Right cardiac atrium (tissue), 5 donors: ENCODE data around the gene NOSIP. TPM values are rescaled to one million over a fixed set of nuclear protein-coding genes. Genes with fewer than 3 reads are reported as not detected.
A peak's percentile ranks its signal among the peaks of the same experiment; 100 is the strongest.

Experiments used
- ATAC-seq, 2 donors: fragments of 200-7000 bp; cut with Tn5 transposase; one replicate each; pipeline versions ENCODE4 v1.8.0 to v1.9.1; 2020; ENCODE audit warnings: moderate library complexity in 2 of 2, mild to moderate bottlenecking in 1 of 2
- DNase-seq, 3 donors: peaks; one replicate each; pipeline ENCODE4 v3.0.0-alpha.2; 2020
- H3K27ac ChIP-seq: one replicate; pipeline ENCODE4 v1.5.1; 2013; ENCODE audit warnings: mild to moderate bottlenecking, low read length, control low read depth, moderate library complexity
- H3K27me3 ChIP-seq: one replicate; pipeline ENCODE4 v1.6.1; 2013; ENCODE audit not compliant: control insufficient read depth, insufficient read depth
- H3K4me1 ChIP-seq: one replicate; pipeline ENCODE4 v1.6.1; 2013; ENCODE audit warnings: low read length; ENCODE audit not compliant: control insufficient read depth, insufficient read depth
- H3K4me3 ChIP-seq: one replicate; pipeline ENCODE4 v1.5.1; 2013; ENCODE audit warnings: low read length, control low read depth
- H3K9me3 ChIP-seq: one replicate; pipeline ENCODE4 v1.6.1; 2013; ENCODE audit warnings: low read length; ENCODE audit not compliant: control insufficient read depth
- WGBS: extraction: QIAGEN DNeasy Blood & Tissue Kit; methylation state at CpG from one replicate; pipeline ENCODE4 v1.1.7; 2013; 5-methylcytosine and 5-hydroxymethylcytosine counted together
- intact Hi-C, 4 donors: fragments of 100-400 bp; cut with DNase I; formaldehyde crosslinking; loops; one replicate each; pipeline versions ENCODE4 v1.11.0 to v1.14.0; 2022 to 2023
- polyA plus RNA-seq: library from polyadenylated mRNA; stranded (reverse); fragments of 200-250 nt; gene quantifications from one replicate; pipeline ENCODE4 v1.2.3, GENCODE V29; 2013
- total RNA-seq, 4 donors: library from RNA; stranded (reverse); fragmentation: NEBNext Ultra II Directional; extraction: Animal tissue kit (Norgen Biotek cat#: 25700); gene quantifications; one replicate each; pipeline ENCODE4 v1.2.1, GENCODE V29; 2021
- donor health status: healthy with polysubstance abuse.
- donor health status: DM: no; HTN: yes; CAD: no.
- donor health status: DM: no; HTN: no; CAD: no.
- donor health status: DM: no; HTN: yes; CAD: no; lungs with severe emphysema.
- donor health status: DM: yes; HTN: yes; CAD: no.

Gene NOSIP
- total and polyA plus RNA-seq, 5 donors, result 46.1 to 57.7 (median 49.0) TPM

DNA sequence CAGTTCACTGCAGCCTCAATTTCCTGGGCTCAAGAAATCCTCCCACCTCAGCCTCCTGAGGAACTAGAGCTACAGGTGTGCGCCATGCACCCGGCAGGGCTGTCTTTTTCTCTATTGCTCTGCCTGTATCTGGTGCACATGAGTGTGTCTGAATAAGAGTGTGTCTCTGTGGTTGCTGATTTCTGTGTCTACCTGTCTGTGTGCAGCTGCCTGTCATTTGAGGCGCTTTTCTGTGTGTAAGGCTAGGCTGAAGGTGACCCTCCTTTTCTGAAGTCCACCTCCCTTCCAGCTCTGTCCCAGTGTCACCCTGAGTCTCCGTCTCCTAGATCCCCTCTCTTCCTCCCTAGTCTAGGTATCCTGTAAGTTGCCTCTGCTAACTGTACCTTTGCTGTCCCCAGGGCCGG lies 9.1 kb upstream of the NOSIP start:
- WGBS, result 60% methylated on average over 5 of the region's 5 CpGs
- H3K27me3 ChIP-seq, result no peaks in the 10 kb centered on the region
- H3K9me3 ChIP-seq, result no peaks in the 10 kb centered on the region
- DNase-seq (peak in 1 of 3 donors; percentile 28), ATAC-seq (no peak)
- intact Hi-C loops, result loop anchor here in 1 of 4 donors (10.0 kb wide), 2 partner anchors 45 to 85 kb away; partner anchors contain the start of gene PRMT1
- H3K4me1 ChIP-seq, result peaks cover 5% of the 10 kb centered on the region
- H3K4me3 ChIP-seq, result no peak overlapping the region
- H3K27ac ChIP-seq, result peak overlapping the region; percentile 42

DNA sequence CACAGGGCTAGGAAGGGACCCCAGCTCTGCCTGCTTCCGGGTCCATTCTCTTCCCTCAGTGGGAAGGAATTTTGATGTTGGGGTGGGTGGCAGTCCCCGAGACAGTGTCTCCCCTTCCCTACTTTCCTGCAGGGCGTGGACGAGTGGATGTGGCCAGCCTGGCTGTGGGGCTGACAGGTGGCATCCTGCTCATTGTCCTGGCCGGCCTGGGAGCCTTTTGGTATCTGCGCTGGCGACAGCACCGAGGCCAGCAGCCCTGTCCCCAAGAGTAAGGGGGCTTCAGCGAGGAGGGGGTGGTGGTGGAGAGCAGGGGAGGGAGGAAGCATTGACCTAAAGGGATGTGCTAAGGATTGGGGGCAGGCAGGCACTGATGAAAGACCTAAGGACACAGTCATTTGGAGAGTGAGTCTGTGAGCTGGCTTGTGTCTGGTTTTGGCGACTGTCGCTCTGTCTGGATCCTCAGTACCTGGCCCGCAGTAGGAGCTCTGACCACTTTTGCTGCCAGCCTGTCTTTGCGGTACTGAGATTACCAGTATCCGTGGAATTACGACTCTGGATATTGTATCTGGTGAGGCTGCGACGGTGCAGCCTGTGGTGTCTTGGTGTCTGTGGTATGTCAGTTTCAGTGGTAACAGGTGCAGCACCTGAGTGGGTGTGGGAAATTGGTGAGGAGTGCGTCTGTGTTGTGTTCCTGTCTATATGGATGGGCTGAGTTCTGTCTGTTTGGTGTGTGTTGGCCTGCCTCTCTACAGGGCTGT lies 8.2 kb upstream of the NOSIP start:
- WGBS, result 66% methylated on average over 18 of the region's 18 CpGs
- ATAC-seq, result no peak
- Histone ChIP-seq H3K27ac (no peak overlapping the region), H3K9me3 (no peaks in the 10 kb centered on the region), H3K4me1 (peaks cover 5% of the 10 kb centered on the region), H3K27me3 (no peaks in the 10 kb centered on the region), H3K4me3 (no peak overlapping the region)
- DNase-seq, result peak in 1 of 3 donors; percentile 38
- intact Hi-C loops, result loop anchor here in 1 of 4 donors (10.0 kb wide), 2 partner anchors 46 to 86 kb away; partner anchors contain the start of gene PRMT1

- no peak overlapping the region for H3K4me3 ChIP-seq
- no peak overlapping the region for H3K27ac ChIP-seq
- DNase-seq (peak in 1 of 3 donors; percentile 7), ATAC-seq (no peak)
- no peaks in the 10 kb centered on the region for H3K27me3 ChIP-seq
- H3K9me3 ChIP-seq, result no peaks in the 10 kb centered on the region
- intact Hi-C loops, result loop anchor here in 1 of 4 donors (10.0 kb wide), 2 partner anchors 48 to 88 kb away; partner anchors contain the start of gene PRMT1
- WGBS, result 80% methylated on average over 8 of the region's 8 CpGs
- peaks cover under 1% of the 10 kb centered on the region for H3K4me1 ChIP-seq
These were observed 6.9 kb upstream of the NOSIP start for GRCh38 chr19:49587227-49587626.

DNA sequence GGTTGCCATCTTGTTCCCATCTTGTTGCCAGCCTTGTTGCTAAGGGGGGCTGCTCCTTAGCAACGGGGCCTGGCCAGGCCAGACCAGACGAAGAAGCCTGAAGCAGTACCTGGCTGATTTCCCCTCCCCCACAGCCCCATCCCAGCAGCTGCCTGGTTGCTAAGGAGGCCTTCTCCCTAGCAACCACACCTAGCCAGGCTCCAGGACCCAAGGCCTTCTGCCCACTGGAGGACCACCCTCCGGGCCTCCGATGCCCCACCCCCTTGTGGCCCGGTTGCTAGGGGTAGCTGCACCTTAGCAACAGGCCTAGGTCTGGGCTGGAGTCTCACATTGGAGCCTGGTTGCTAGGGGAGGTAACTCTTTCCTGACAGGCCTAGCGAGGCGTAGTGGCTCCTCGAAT lies 4.7 kb upstream of the NOSIP start:
- 54% methylated on average over 8 of the region's 8 CpGs for WGBS
- intact Hi-C loops, result loop anchor here in 1 of 4 donors (10.0 kb wide), 2 partner anchors 50 to 90 kb away; partner anchors contain the start of gene PRMT1

DNA sequence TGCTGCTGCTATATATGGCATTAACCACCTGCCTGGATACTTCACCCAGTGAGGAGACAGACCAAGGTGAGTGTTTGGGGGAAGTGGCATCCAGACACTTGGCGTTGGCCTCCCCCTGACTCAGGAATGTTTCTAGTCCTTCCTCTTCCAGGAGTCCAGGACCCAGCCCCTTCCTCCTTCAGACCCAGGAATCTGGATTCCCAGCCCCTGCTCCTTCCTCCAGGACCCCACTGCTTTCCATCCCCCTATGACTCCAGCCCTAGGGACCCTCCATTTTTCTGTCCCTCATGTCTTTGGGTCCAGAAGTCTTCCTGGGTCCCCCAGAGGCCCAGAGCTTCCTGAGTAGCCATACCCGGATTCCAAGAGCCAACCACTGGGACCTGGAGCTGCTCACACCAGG lies 2.9 kb upstream of the NOSIP start:
- 41% methylated on average over 2 of the region's 2 CpGs for WGBS
- intact Hi-C loops, result loop anchor here in 1 of 4 donors (10.0 kb wide), 2 partner anchors 52 to 92 kb away; partner anchors contain the start of gene PRMT1
- H3K9me3 ChIP-seq, result no peaks in the 10 kb centered on the region
- ATAC-seq, result no peak
- no peak overlapping the region for H3K4me3 ChIP-seq
- no peak overlapping the region for H3K27ac ChIP-seq
- H3K27me3 ChIP-seq, result no peaks in the 10 kb centered on the region
- peaks cover 4% of the 10 kb centered on the region for H3K4me1 ChIP-seq
- peak in 1 of 3 donors; percentile 27 for DNase-seq

More for the DNA sequence above, 4.7 kb upstream of the NOSIP start:
- no peaks in the 10 kb centered on the region for H3K9me3 ChIP-seq
- H3K4me3 ChIP-seq, result no peak overlapping the region
- H3K27ac ChIP-seq, result no peak overlapping the region
- peaks cover under 1% of the 10 kb centered on the region for H3K4me1 ChIP-seq
- no peaks in the 10 kb centered on the region for H3K27me3 ChIP-seq
- DNase-seq (peak in 1 of 3 donors; percentile 43), ATAC-seq (no peak)

GRCh38 chr19:49581007-49581508 lies 702 bp upstream of the NOSIP start, which contains the start of gene PRRG2:
TSS of gene PRRG2 (plus strand) at chr19:49581316. CDS start at chr19:49583220, 1,904 bp downstream.
- peak within 1 kb of the TSS; percentile 92 for H3K4me3 ChIP-seq
- intact Hi-C loops, result loop anchor here in 1 of 4 donors (10.0 kb wide), 2 partner anchors 54 to 94 kb away; partner anchors contain the start of gene PRMT1
- DNase-seq (peak in 1 of 3 donors; percentile 46), ATAC-seq (peak; percentile 4 to 21)
- peak within 1 kb of the TSS; percentile 86 for H3K27ac ChIP-seq
- 31% methylated on average over 15 of the region's 15 CpGs for WGBS
- H3K9me3 ChIP-seq, result no peaks in the 10 kb centered on the region
- no peaks in the 10 kb centered on the region for H3K27me3 ChIP-seq
- H3K4me1 ChIP-seq, result peaks cover 4% of the 10 kb centered on the region

DNA sequence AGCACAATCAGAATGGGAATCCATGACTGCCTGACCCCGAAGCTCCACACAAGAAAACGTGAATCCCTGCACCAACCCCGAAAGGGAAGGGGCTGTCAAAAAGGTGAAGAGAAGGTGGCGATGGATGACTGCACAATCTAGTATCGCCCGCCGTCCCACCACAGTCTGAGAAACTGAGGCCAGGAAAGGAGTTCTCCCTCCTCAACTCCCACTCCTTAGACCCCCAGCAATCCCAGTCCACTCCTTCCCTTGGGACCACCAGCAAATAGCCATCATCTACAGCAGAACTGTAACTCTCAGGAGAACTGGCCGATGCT lies 451 bp downstream of the NOSIP start:
- DNase-seq (peak in 1 of 3 donors; percentile 24), ATAC-seq (peak; percentile 2)
- intact Hi-C loops, result loop anchor here in 1 of 4 donors (10.0 kb wide), 2 partner anchors 55 to 95 kb away; partner anchors contain the start of gene PRMT1
- Histone ChIP-seq H3K4me3 (peak overlapping the region; percentile 92), H3K4me1 (peaks cover 4% of the 10 kb centered on the region), H3K27me3 (no peaks in the 10 kb centered on the region), H3K27ac (peak overlapping the region; percentile 86), H3K9me3 (no peaks in the 10 kb centered on the region)
- WGBS, result 1% methylated on average over 8 of the region's 8 CpGs

GRCh38 chr19:49579193-49579592 lies 1.2 kb downstream of the NOSIP start:
- ATAC-seq (no peak), DNase-seq (no peak)
- Histone ChIP-seq H3K9me3 (no peaks in the 10 kb centered on the region), H3K4me1 (peaks cover 4% of the 10 kb centered on the region), H3K27ac (no peak overlapping the region), H3K4me3 (peak overlapping the region; percentile 92), H3K27me3 (no peaks in the 10 kb centered on the region)
- 70% methylated on average over 4 of the region's 4 CpGs for WGBS
- intact Hi-C loops, result no loop called here

GRCh38 chr19:49574206-49574755 lies 6.1 kb downstream of the NOSIP start:
- ATAC-seq (no peak), DNase-seq (no peak)
- intact Hi-C loops, result no loop called here
- Histone ChIP-seq H3K27ac (no peak overlapping the region), H3K4me1 (peaks cover 4% of the 10 kb centered on the region), H3K9me3 (no peaks in the 10 kb centered on the region), H3K4me3 (no peak overlapping the region), H3K27me3 (no peaks in the 10 kb centered on the region)
- 89% methylated on average over 2 of the region's 2 CpGs for WGBS

DNA sequence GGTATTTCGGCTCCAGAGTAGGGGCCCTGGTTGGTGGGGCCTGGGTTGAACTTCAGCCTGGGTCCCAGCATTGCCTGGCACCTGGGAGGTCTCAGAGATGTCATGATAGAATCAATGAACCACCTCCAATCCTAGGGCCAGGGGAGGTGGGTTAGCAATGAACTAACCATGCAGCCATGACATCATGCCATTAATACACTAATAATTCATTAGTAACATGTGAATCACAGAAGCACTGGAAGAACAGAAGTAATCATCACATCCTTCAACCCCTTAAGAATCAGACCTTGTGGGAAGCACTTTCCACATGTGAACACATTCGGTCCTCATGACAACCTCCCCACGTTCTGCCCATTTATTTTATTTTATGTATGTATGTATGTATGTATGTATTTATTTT lies 6.9 kb downstream of the NOSIP start:
- ATAC-seq (no peak), DNase-seq (no peak)
- H3K9me3 ChIP-seq, result no peaks in the 10 kb centered on the region
- no peak overlapping the region for H3K27ac ChIP-seq
- whole genome bisulfite sequencing, result 81% methylated on average over 3 of the region's 3 CpGs
- no peak overlapping the region for H3K4me3 ChIP-seq
- intact Hi-C loops, result no loop called here
- H3K4me1 ChIP-seq, result peaks cover 4% of the 10 kb centered on the region
- H3K27me3 ChIP-seq, result no peaks in the 10 kb centered on the region

DNA sequence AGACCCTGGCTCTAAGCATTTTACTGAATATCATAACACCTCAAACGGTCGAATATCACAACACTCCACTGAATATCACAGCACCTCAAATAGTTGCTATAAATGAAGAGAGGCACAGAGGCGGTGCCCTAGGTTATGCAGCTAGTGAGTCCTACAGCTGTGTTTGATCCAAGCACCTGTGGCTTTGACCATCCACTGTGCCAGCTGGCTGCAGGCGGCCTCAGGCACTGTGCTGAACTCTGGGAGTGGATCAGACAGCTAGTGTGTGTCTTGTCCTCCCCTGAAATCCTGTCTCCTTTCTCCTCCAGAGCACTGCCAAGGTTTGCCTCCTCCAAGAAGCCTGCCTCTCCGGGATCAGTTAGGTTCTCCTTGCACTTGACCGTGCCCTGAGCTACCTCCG lies 7.3 kb downstream of the NOSIP start:
- 91% methylated on average over 7 of the region's 7 CpGs for WGBS
- ATAC-seq, result no peak
- no peaks in the 10 kb centered on the region for H3K9me3 ChIP-seq
- peaks cover 4% of the 10 kb centered on the region for H3K4me1 ChIP-seq
- H3K27me3 ChIP-seq, result no peaks in the 10 kb centered on the region
- DNase-seq, result peak in 1 of 3 donors; percentile 16
- intact Hi-C loops, result no loop called here
- no peak overlapping the region for H3K4me3 ChIP-seq
- H3K27ac ChIP-seq, result no peak overlapping the region
